Fibroblast of gingiva (primary cell): ENCODE measurements around the gene PYCARD.
"Not testable (repeated sequence)": the region's sequence is repeated elsewhere in the genome, so short reads cannot be mapped to it uniquely, and the experiment has no call there.

Experiments
- DNase-seq: peaks from one replicate; pipeline ENCODE4 v3.0.0-alpha.2; 2011; ENCODE audit warnings: low read depth

PYCARD gene

GRCh38 chr16:31190818-31191444, 11.6 kb downstream of the PYCARD start:
- no peak for DNase-seq

GRCh38 chr16:31190061-31190460, 12.5 kb downstream of the PYCARD start:
- no peak for DNase-seq

- DNase-seq: no peak
Measured at GRCh38 chr16:31189412-31189778, 13.2 kb downstream of the PYCARD start.

DNA sequence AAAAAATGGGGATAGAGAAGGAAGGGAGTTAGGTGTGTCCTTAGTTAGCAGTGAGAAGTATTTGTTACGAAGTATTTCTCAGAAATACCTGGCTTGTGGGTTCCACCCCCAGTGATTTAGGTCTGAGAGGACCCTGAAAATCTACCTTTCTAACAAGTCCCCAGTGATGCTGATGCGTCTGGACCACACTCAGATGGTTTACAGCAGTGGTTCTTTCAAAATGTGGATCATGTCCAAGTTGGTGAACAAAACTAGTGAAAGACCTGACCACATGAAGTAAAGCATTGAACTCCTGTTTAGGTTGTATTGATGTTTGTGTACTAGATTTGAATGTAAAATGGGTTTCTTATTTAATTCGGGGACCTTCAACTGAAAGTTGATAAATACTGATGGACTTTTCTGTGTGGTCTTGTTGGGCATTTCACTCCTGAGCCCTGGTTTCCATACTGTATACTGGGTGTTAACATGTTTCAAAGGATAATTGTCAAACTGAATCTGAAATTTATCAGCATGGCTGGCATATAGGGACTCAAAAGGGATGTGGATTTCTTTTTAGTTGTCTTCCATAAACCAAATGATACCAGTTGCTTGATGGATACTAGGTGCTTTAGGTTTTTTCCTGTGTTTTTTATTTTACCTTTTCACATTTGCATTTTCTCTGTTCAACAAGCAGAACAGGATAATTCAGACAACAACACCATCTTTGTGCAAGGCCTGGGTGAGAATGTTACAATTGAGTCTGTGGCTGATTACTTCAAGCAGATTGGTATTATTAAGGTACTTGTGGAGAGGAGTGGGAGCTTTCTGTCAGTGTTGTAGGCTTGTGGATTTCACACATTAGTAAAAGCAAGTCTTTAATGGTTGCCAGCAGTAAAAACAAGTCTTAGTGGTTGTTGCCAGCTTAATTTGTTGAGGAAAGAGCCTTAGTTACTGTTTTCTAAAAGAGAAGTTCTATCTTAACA, 13.8 kb downstream of the PYCARD start:
- DNase-seq: no peak

GRCh38 chr16:31187808-31188189, 14.8 kb downstream of the PYCARD start:
- no peak for DNase-seq

GRCh38 chr16:31186930-31187807, 15.4 kb downstream of the PYCARD start:
- DNase-seq: no peak

DNA sequence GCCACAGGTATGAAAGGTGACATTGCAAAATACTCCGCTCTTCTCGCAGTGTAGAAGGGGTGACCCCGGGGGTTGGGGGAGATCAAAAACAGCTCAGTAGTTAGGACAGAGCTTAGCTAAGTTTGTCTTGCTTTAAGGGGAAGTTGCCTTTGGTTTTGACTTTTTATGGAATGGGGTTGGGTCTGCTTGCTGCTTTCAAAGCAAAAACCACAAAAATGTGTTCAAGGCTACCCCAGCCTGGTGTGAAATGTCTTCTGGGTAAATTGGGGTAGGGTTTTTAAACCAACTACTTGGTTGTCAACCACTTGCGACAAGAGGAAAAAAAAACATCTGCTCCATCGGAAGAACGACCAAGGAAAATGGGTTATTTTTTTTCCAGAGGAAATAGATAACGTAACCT, 16.4 kb downstream of the PYCARD start:
- no peak for DNase-seq

DNA sequence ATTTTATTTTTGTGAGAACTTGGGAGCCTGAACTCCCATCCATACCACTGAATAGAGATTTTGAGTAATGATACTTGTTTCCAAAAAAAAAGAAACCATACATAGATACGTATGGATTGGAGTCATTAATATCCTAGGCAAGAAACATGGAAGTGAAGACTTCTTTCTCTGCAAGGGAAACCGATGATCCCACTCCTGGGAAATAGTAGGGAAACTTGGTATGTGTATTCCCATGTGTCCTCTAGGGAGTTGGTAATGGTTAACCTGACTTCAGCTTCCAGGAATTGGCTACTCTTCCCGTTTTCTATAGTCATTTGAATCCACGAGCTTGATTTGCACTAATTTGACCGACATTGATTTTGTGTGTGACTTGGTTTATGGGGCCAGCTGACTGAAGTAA, 17.2 kb downstream of the PYCARD start:
- no peak for DNase-seq

DNA sequence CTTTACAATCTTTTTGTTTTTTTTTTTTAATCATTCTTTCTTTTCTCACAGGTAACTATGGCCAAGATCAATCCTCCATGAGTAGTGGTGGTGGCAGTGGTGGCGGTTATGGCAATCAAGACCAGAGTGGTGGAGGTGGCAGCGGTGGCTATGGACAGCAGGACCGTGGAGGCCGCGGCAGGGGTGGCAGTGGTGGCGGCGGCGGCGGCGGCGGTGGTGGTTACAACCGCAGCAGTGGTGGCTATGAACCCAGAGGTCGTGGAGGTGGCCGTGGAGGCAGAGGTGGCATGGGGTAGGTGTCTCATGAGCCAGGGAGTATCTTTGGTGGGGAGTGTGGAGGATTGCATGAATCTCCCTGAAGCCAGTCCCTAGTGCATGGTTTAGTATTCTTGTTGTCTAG, 17.7 kb downstream of the PYCARD start:
- no peak for DNase-seq

DNA sequence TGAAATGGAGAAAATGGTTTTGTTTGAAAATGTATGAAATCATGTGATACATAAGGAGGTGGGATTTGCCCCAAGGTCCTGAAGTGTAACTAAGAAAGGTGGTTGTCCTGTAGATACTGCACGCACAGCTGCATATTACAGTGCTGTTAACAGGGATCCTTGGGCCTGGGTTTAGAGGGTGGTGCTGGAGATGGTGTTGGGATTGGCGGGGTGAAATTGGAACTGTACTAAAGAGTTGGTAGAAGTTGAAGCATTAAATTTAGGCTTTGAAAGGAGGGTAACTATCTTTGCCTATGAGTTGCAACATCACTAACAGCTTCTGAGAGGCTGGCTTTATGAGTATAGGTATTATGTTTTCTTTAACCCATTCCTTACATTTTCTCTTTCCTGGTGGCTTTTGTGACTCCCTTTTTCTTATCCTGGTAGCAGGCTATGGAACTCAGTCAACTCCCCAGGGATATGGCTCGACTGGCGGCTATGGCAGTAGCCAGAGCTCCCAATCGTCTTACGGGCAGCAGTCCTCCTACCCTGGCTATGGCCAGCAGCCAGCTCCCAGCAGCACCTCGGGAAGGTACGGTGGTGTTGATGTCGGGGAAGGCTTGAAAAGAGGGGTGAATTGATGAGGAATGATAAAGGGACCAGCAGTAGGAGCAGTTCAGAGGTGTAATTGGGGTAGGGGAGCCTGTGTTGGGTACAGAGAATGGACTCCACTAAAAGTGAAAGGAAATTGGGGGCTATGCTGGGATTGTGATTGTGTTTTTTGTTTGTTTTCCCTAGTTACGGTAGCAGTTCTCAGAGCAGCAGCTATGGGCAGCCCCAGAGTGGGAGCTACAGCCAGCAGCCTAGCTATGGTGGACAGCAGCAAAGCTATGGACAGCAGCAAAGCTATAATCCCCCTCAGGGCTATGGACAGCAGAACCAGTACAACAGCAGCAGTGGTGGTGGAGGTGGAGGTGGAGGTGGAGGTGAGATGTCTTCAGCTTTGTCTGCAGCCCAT, 18.8 kb downstream of the PYCARD start:
- DNase-seq: no peak

DNA sequence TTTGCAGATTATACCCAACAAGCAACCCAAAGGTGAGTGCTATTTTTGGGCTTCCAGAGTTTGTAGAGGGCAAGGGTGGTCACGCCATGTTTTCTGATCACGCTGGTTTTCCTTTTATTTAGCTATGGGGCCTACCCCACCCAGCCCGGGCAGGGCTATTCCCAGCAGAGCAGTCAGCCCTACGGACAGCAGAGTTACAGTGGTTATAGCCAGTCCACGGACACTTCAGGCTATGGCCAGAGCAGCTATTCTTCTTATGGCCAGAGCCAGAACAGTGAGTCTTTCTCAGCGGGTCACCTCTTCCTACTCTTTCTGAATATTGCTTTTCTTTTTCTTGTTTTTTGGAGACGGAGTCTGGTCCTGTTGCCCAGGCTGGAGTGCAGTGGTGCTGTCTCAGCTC, 20.2 kb downstream of the PYCARD start:
- DNase-seq: no peak

DNA sequence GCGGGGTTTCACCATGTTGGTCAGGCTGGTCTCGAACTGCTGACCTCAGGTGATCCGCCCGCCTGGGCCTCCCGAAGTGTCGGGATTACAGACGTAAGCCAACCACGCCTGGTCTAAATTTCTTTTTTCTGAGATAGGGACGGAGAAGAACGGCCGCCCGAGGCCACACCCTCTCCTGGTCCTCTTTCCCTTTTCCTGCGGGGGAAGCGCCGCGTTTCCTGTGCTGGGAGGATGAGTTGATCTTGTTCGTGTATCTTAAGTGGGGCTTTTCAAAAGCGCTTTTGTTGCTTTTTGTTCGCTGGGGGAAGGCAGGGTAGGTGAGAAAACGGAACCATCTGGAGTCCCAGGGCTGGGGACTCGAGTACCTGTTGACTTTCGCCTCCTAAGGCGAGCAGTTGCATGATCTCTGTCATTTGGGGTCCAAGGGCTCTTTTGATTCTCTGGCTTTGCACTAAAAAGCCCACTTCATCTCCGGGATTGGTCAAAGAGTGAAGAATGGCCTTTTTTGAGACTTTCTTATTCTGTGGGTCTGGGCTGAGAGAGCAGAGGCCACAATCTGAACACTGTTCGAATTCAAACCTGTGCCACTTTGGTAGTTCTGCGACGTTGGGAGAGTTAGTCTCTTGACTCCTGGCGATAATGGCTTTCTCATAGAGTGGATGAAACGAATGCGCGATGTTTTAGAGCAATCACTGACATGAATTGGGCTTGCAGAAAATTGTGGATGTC, 21.3 kb downstream of the PYCARD start:
- DNase-seq: no peak

GRCh38 chr16:31179747-31180459, 22.7 kb downstream of the PYCARD start, which contains the start of gene FUS:
TSS of gene FUS (plus strand) at chr16:31180139. CDS start at chr16:31180215, 76 bp downstream.
- DNase-seq: peak; percentile 87

DNA sequence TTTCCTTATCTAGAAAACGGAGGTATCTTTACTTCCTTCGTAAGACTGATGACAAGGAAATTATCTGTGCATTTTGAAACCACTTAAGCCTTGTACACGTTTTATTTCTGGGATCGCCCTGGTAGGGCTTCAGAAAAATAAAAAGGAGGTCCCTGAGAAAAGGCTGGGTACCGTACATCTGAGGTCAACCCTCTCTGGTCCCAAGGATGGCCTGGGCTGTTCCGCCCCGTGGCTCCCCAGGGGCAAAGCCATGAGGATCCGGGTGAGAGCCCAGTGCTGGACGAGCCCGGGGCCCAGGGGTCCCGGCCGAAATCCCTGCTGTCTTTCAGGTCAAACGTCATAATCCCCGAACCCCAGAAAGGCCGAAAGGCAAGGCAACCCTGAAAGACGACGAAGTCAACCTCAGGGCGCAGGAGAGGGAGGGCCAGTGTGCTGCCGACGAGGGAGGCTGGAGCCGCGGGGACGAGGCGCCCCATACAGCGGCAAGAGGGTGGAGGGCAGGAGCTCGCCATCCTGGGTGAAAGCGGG, 23.3 kb downstream of the PYCARD start:
- DNase-seq: no peak

DNA sequence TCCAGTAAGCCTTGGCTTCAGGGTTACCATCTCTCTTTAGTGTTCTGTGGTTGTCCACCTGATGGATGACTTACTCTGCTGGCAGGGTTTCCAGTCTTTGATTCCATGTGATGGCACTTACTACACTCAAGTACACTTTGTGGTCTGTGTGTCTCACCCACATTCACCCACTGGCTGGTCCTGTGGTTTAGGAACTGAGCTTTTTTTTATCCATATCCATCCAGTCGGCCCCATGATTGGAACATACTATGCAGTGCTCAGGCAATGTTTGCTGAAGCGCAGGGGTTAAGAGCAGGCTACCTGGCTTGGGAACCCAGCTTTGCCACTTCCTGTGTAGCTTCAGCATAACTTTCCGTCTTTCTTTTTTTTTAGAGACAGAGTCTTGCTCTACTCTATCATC, 25.4 kb downstream of the PYCARD start:
- no peak for DNase-seq

GRCh38 chr16:31170048-31170447, 32.5 kb downstream of the PYCARD start:
- DNase-seq: not testable (repeated sequence)

GRCh38 chr16:31168848-31169247, 33.7 kb downstream of the PYCARD start:
- no peak for DNase-seq

GRCh38 chr16:31167315-31167714, 35.2 kb downstream of the PYCARD start:
- no peak for DNase-seq

- no peak for DNase-seq
Measured at GRCh38 chr16:31157136-31157535, 45.4 kb downstream of the PYCARD start.
